Activated naive CD8-positive, alpha-beta T cell treated with anti-CD3 and anti-CD28 coated beads for 36 hours (primary cell): ENCODE results near the gene WDFY4. TPM values are rescaled to one million over a fixed set of nuclear protein-coding genes. Genes with fewer than 3 reads are reported as not detected.

Source experiments
- DNase-seq: peaks from one replicate; pipeline ENCODE4 v3.0.0; 2021
- H3K27ac Mint-ChIP-seq: one replicate; pipeline ENCODE4 v1.8.0; 2022; ENCODE audit warnings: mild to moderate bottlenecking, moderate library complexity, mixed read lengths
- H3K27me3 Mint-ChIP-seq: one replicate; pipeline ENCODE4 v1.8.0; 2022; ENCODE audit warnings: mild to moderate bottlenecking, mixed read lengths
- H3K36me3 Mint-ChIP-seq: one replicate; pipeline ENCODE4 v1.8.0; 2021; ENCODE audit warnings: mild to moderate bottlenecking, mixed read lengths
- H3K4me1 Mint-ChIP-seq: one replicate; pipeline ENCODE4 v1.8.0; 2021; ENCODE audit warnings: mixed read lengths
- H3K4me3 Mint-ChIP-seq: one replicate; pipeline ENCODE4 v1.8.0; 2022; ENCODE audit warnings: mild to moderate bottlenecking, moderate library complexity, mixed read lengths
- H3K9me3 Mint-ChIP-seq: one replicate; pipeline ENCODE4 v1.8.0; 2022; ENCODE audit warnings: mixed read lengths
- total RNA-seq, 2 experiments: library from RNA; stranded (reverse); gene quantifications; one replicate each; pipeline ENCODE4 v1.2.3, GENCODE V29; 2021

The WDFY4 gene
- total RNA-seq, 2 experiments from 2014 or later: 0.93 to 1.2 TPM

GRCh38 chr10:48651839-48652238 lies 32.8 kb upstream of the WDFY4 start:
- Mint-ChIP-seq H3K9me3 (no peaks in the 10 kb centered on the region), H3K4me3 (no peak overlapping the region), H3K27me3 (peaks cover 23% of the 10 kb centered on the region), H3K36me3 (no peaks in the 10 kb centered on the region), H3K4me1 (peaks cover 2% of the 10 kb centered on the region), H3K27ac (no peak overlapping the region)
- no peak for DNase-seq

GRCh38 chr10:48652344-48652743 lies 32.3 kb upstream of the WDFY4 start:
- peaks cover 23% of the 10 kb centered on the region for H3K27me3 Mint-ChIP-seq
- H3K9me3 Mint-ChIP-seq: no peaks in the 10 kb centered on the region
- H3K27ac Mint-ChIP-seq: no peak overlapping the region
- H3K4me3 Mint-ChIP-seq: no peak overlapping the region
- peaks cover 2% of the 10 kb centered on the region for H3K4me1 Mint-ChIP-seq
- no peak for DNase-seq
- no peaks in the 10 kb centered on the region for H3K36me3 Mint-ChIP-seq

GRCh38 chr10:48653347-48653746 lies 31.3 kb upstream of the WDFY4 start:
- peaks cover 2% of the 10 kb centered on the region for H3K4me1 Mint-ChIP-seq
- H3K9me3 Mint-ChIP-seq: no peaks in the 10 kb centered on the region
- no peak overlapping the region for H3K4me3 Mint-ChIP-seq
- no peak for DNase-seq
- H3K36me3 Mint-ChIP-seq: no peaks in the 10 kb centered on the region
- H3K27ac Mint-ChIP-seq: no peak overlapping the region
- H3K27me3 Mint-ChIP-seq: peaks cover 29% of the 10 kb centered on the region

- Mint-ChIP-seq H3K27me3 (peaks cover 34% of the 10 kb centered on the region), H3K27ac (no peak overlapping the region)
Measured at GRCh38 chr10:48653944-48654698, 30.6 kb upstream of the WDFY4 start.

GRCh38 chr10:48655411-48656240 lies 29.0 kb upstream of the WDFY4 start:
- H3K36me3 Mint-ChIP-seq: no peaks in the 10 kb centered on the region
- H3K9me3 Mint-ChIP-seq: no peaks in the 10 kb centered on the region
- peak overlapping the region; percentile 30 for H3K4me3 Mint-ChIP-seq
- DNase-seq: no peak
- peaks cover 2% of the 10 kb centered on the region for H3K4me1 Mint-ChIP-seq
- H3K27me3 Mint-ChIP-seq: peaks cover 34% of the 10 kb centered on the region
- H3K27ac Mint-ChIP-seq: no peak overlapping the region

More at GRCh38 chr10:48653944-48654698, 30.6 kb upstream of the WDFY4 start:
- H3K9me3 Mint-ChIP-seq: no peaks in the 10 kb centered on the region
- peaks cover 2% of the 10 kb centered on the region for H3K4me1 Mint-ChIP-seq
- H3K4me3 Mint-ChIP-seq: no peak overlapping the region
- no peak for DNase-seq
- no peaks in the 10 kb centered on the region for H3K36me3 Mint-ChIP-seq

GRCh38 chr10:48656241-48656913 lies 28.3 kb upstream of the WDFY4 start:
- H3K36me3 Mint-ChIP-seq: no peaks in the 10 kb centered on the region
- H3K4me3 Mint-ChIP-seq: peak overlapping the region; percentile 68
- H3K27ac Mint-ChIP-seq: no peak overlapping the region
- peaks cover 2% of the 10 kb centered on the region for H3K4me1 Mint-ChIP-seq
- DNase-seq: peak; percentile 93
- H3K9me3 Mint-ChIP-seq: no peaks in the 10 kb centered on the region
- H3K27me3 Mint-ChIP-seq: peaks cover 34% of the 10 kb centered on the region

GRCh38 chr10:48656914-48657305 lies 27.8 kb upstream of the WDFY4 start:
- no peak overlapping the region for H3K27ac Mint-ChIP-seq
- peaks cover 2% of the 10 kb centered on the region for H3K4me1 Mint-ChIP-seq
- peak overlapping the region; percentile 68 for H3K4me3 Mint-ChIP-seq
- H3K9me3 Mint-ChIP-seq: no peaks in the 10 kb centered on the region
- peaks cover 34% of the 10 kb centered on the region for H3K27me3 Mint-ChIP-seq
- H3K36me3 Mint-ChIP-seq: no peaks in the 10 kb centered on the region
- DNase-seq: no peak

GRCh38 chr10:48657416-48657815 lies 27.3 kb upstream of the WDFY4 start:
- Mint-ChIP-seq H3K4me3 (no peak overlapping the region), H3K9me3 (no peaks in the 10 kb centered on the region), H3K27me3 (peaks cover 34% of the 10 kb centered on the region), H3K36me3 (no peaks in the 10 kb centered on the region), H3K27ac (no peak overlapping the region), H3K4me1 (peaks cover 2% of the 10 kb centered on the region)
- DNase-seq: no peak

- H3K27ac Mint-ChIP-seq: no peak overlapping the region
- peaks cover 30% of the 10 kb centered on the region for H3K27me3 Mint-ChIP-seq
- H3K9me3 Mint-ChIP-seq: no peaks in the 10 kb centered on the region
- H3K4me1 Mint-ChIP-seq: peaks cover 2% of the 10 kb centered on the region
- H3K36me3 Mint-ChIP-seq: no peaks in the 10 kb centered on the region
- H3K4me3 Mint-ChIP-seq: no peak overlapping the region
- peak; percentile 53 for DNase-seq
Measured at GRCh38 chr10:48658243-48658974, 26.3 kb upstream of the WDFY4 start.

GRCh38 chr10:48658975-48659269 lies 25.8 kb upstream of the WDFY4 start:
- Mint-ChIP-seq H3K4me1 (peaks cover 2% of the 10 kb centered on the region), H3K9me3 (no peaks in the 10 kb centered on the region), H3K27me3 (peaks cover 29% of the 10 kb centered on the region), H3K36me3 (no peaks in the 10 kb centered on the region), H3K27ac (no peak overlapping the region), H3K4me3 (no peak overlapping the region)
- DNase-seq: no peak

GRCh38 chr10:48659790-48660189 lies 24.9 kb upstream of the WDFY4 start:
- peaks cover 2% of the 10 kb centered on the region for H3K9me3 Mint-ChIP-seq
- no peaks in the 10 kb centered on the region for H3K36me3 Mint-ChIP-seq
- peaks cover 22% of the 10 kb centered on the region for H3K27me3 Mint-ChIP-seq
- no peak for DNase-seq
- H3K4me3 Mint-ChIP-seq: no peak overlapping the region
- H3K27ac Mint-ChIP-seq: no peak overlapping the region
- peaks cover 2% of the 10 kb centered on the region for H3K4me1 Mint-ChIP-seq

- no peak overlapping the region for H3K27ac Mint-ChIP-seq
- H3K27me3 Mint-ChIP-seq: peaks cover 17% of the 10 kb centered on the region
- H3K4me3 Mint-ChIP-seq: no peak overlapping the region
- no peak for DNase-seq
- no peaks in the 10 kb centered on the region for H3K36me3 Mint-ChIP-seq
- H3K9me3 Mint-ChIP-seq: peaks cover 9% of the 10 kb centered on the region
- peaks cover under 1% of the 10 kb centered on the region for H3K4me1 Mint-ChIP-seq
Measured at GRCh38 chr10:48661441-48661840, 23.2 kb upstream of the WDFY4 start.

- H3K36me3 Mint-ChIP-seq: no peaks in the 10 kb centered on the region
- peaks cover 9% of the 10 kb centered on the region for H3K9me3 Mint-ChIP-seq
- H3K27ac Mint-ChIP-seq: peak overlapping the region; percentile 68
- no peak overlapping the region for H3K4me3 Mint-ChIP-seq
- H3K27me3 Mint-ChIP-seq: peaks cover 3% of the 10 kb centered on the region
- no peaks in the 10 kb centered on the region for H3K4me1 Mint-ChIP-seq
- no peak for DNase-seq
Measured at GRCh38 chr10:48667960-48668590, 16.6 kb upstream of the WDFY4 start.
